Heart left ventricle (tissue), 16 donors: ENCODE results near the gene KRTAP3-3. TPM values are rescaled to one million over a fixed set of nuclear protein-coding genes. Genes with fewer than 3 reads are reported as not detected.

ENCODE experiments used
- ATAC-seq, 4 donors: fragments of 200-7000 bp; cut with Tn5 transposase; one replicate each; pipeline ENCODE4 v1.9.1; 2020 to 2022; ENCODE audit warnings: moderate library complexity in 4 of 4, mild to moderate bottlenecking in 3 of 4, moderate number of reproducible peaks in 1 of 4
- DNase-seq, 5 donors: peaks; one replicate each; pipeline ENCODE4 v3.0.0-alpha.2; 2020
- H3K27ac ChIP-seq, 12 donors: fragments of 200-600 bp; sonication (generic) in 4 of 12; one replicate each; pipeline versions ENCODE4 v1.5.0 to v1.8.0; 2016 to 2022; ENCODE audit warnings: mild to moderate bottlenecking in 2 of 12
- H3K27me3 ChIP-seq, 9 donors: fragments of 200-600 bp; sonication (generic) in 2 of 9; one replicate each; pipeline versions ENCODE4 v1.5.1 to v1.8.0; 2016 to 2022; ENCODE audit warnings: mild to moderate bottlenecking in 3 of 9
- H3K36me3 ChIP-seq, 9 donors: fragments of 200-600 bp; sonication (generic) in 2 of 9; one replicate each; pipeline versions ENCODE4 v1.5.0 to v1.8.0; 2018 to 2022; ENCODE audit warnings: mild to moderate bottlenecking in 2 of 9
- H3K4me1 ChIP-seq, 12 donors: fragments of 200-600 bp; sonication (generic) in 4 of 12; one replicate each; pipeline versions ENCODE4 v1.5.0 to v1.8.0; 2016 to 2022; ENCODE audit warnings: mild to moderate bottlenecking in 3 of 12
- H3K4me3 ChIP-seq, 12 donors: fragments of 200-600 bp; sonication (generic) in 4 of 12; one replicate each; pipeline versions ENCODE4 v1.5.0 to v1.8.0; 2017 to 2022; ENCODE audit warnings: mild to moderate bottlenecking in 9 of 12, moderate library complexity in 4 of 12
- H3K9me3 ChIP-seq, 12 donors: fragments of 200-600 bp; sonication (generic) in 4 of 12; one replicate each; pipeline versions ENCODE4 v1.5.0 to v1.8.0; 2016 to 2022; ENCODE audit warnings: mild to moderate bottlenecking in 1 of 12
- POLR2A ChIP-seq, 2 donors: fragments of 450-650 bp; IDR thresholded peaks; one replicate each; pipeline ENCODE4 v1.6.1; 2017; ENCODE audit warnings: antibody characterized with exemption in 2 of 2, mild to moderate bottlenecking in 2 of 2, moderate library complexity in 2 of 2
- WGBS, 4 donors: extraction: QIAGEN DNeasy Blood & Tissue Kit in 2 of 4; methylation state at CpG; one replicate each; pipeline versions ENCODE4 v1.1.5 to v1.1.7; 2013 to 2018; 5-methylcytosine and 5-hydroxymethylcytosine counted together
- intact Hi-C, 10 donors: fragments of 100-400 bp; cut with DNase I; formaldehyde crosslinking; loops; one replicate each; pipeline versions ENCODE4 v1.11.1 to v1.14.2; 2022
- polyA plus RNA-seq, 2 donors: library from polyadenylated mRNA; stranded (reverse); fragments of 200-250 nt; gene quantifications; one replicate each; pipeline ENCODE4 v1.2.3, GENCODE V29; 2013
- total RNA-seq, 9 donors: library from RNA; depleted of rRNA in 2 of 9; stranded (reverse); fragments of >200 nt in 2 of 9; fragmentation: NEBNext Ultra II Directional in 3 of 9; extraction: Animal tissue kit (Norgen Biotek cat#: 25700) in 3 of 9; gene quantifications; one replicate each; pipeline versions ENCODE4 v1.1.0 to v1.2.4, GENCODE V29; 2016 to 2023
- TF ChIP-seq, protein P1 (sequence below), 12 donors: fragments of 200-600 bp; sonication (generic) in 4 of 12; IDR thresholded peaks; one replicate each; pipeline versions ENCODE4 v1.5.0 to v1.8.0; 2018 to 2022; ENCODE audit warnings: antibody characterized with exemption in 12 of 12, mild to moderate bottlenecking in 5 of 12
- donor health status: ischemic (EF 13 %, LVEDD 7.1; RV severe dilation, severe dysfunction).
- donor health status: healthy with polysubstance abuse.
- donor health status: DM: no; HTN: yes; CAD: no.
- donor health status: DM: no; HTN: no; CAD: no.
- donor health status: ischemic (EF 25% LVEDD 6.9; RV normal size, moderate dysfunction).
- donor health status: ischemic (EF 25% LVEDD 5.7; RV mildly dilated, moderate dysfunction).
- donor health status: healthy.
- donor health status: DM: yes; HTN: yes; CAD: no.
- donor health status: ischemic (EF 35%, LVEDD 5.7; RV mildly dilated, moderate dysfunction).
- donor health status: nonischemic (EF 11% LVEDD 7.7; RV severe dilation, severe dysfunction).
- donor health status: DM: yes; HTN: yes; CAD: no.
- donor health status: PGD.
- donor health status: ischemic (EF 29% LVEDD 5.4; RV normal size, mild dysfunction).
- donor health status: nonischemic (EF 23%, LVEDD 6.1; RV moderate dilation, normal function).

Gene KRTAP3-3
- total and polyA plus RNA-seq, 11 donors = not detected

GRCh38 chr17:40960144-40960543, 33.8 kb downstream of the KRTAP3-3 start:
- intact Hi-C loops = loop anchor here in 1 of 10 donors (5.0 kb wide), 1 partner anchor 52 kb away; no protein-coding TSS in a partner anchor
- Histone ChIP-seq H3K9me3 (no peaks in the 10 kb centered on the region), H3K4me1 (no peaks in the 10 kb centered on the region), H3K36me3 (no peaks in the 10 kb centered on the region), H3K4me3 (peak overlapping the region in 3 of 12 donors; percentile 11 to 28 (median 14)), H3K27me3 (peaks cover 0 to 13% (median 0%) of the 10 kb centered on the region in 9 donors), H3K27ac (no peak overlapping the region)
- no peak for DNase-seq
- WGBS, 4 donors = 25 to 46% (median 40%) methylated on average over 10 of the region's 10 CpGs
- TF ChIP-seq POLR2A (IDR thresholded peaks at IDR 0.05) = no peak
- TF ChIP-seq, protein P1, sequence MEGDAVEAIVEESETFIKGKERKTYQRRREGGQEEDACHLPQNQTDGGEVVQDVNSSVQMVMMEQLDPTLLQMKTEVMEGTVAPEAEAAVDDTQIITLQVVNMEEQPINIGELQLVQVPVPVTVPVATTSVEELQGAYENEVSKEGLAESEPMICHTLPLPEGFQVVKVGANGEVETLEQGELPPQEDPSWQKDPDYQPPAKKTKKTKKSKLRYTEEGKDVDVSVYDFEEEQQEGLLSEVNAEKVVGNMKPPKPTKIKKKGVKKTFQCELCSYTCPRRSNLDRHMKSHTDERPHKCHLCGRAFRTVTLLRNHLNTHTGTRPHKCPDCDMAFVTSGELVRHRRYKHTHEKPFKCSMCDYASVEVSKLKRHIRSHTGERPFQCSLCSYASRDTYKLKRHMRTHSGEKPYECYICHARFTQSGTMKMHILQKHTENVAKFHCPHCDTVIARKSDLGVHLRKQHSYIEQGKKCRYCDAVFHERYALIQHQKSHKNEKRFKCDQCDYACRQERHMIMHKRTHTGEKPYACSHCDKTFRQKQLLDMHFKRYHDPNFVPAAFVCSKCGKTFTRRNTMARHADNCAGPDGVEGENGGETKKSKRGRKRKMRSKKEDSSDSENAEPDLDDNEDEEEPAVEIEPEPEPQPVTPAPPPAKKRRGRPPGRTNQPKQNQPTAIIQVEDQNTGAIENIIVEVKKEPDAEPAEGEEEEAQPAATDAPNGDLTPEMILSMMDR (IDR thresholded peaks at IDR 0.05) = no peak
- ATAC-seq = no peak

DNA sequence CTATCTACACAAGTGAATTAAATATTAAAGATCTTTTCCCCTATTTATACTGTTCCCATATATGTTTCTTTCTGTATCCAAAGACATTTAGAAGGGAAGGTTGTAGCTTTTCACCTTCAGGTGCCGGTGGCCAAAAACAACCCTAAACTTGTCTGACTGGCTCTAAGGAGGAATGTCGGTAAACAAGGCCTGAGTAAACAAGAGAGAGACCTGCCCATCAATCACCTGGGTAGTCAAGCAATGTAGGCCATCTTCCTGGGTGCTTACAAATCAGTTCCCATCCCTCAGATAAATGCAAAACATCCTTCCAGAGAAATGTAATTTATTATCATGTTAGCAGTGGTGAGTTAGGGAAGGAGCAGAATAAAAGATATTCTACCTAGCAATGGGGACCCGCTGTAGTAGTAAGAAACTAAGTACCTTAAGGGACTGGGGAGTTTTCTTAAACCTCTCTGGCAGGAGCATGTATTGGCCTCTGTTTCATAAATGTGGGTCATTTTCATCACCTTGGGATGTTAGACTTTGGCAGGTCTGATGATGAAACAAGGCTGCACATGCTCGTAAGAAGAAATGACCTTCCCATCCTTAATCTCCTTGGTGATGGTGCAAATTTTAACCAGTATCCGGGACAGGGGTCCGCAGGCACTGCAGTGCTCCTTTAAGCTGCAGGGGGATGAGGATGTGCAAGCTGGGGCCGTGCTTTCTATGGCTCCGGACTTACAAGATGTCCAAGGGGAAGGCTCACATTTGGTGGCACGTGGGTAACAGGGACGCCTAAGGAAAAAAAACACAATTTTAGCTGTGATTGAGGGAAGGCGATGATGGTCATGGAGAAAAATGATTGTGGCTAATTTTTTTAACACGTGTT, 35.6 kb downstream of the KRTAP3-3 start:
- DNase-seq (no peak), ATAC-seq (no peak)
- intact Hi-C loops = no loop called here
- no peaks in the 10 kb centered on the region for H3K4me1 ChIP-seq
- H3K27me3 ChIP-seq = peaks cover 0 to 18% (median 0%) of the 10 kb centered on the region in 9 donors
- 74 to 80% (median 78%) methylated on average over 12 of the region's 12 CpGs for WGBS, 4 donors
- H3K36me3 ChIP-seq = no peaks in the 10 kb centered on the region
- no peak overlapping the region for H3K27ac ChIP-seq
- H3K4me3 ChIP-seq = no peak overlapping the region
- H3K9me3 ChIP-seq = no peaks in the 10 kb centered on the region
- TF ChIP-seq POLR2A (IDR thresholded peaks at IDR 0.05) = no peak
- TF ChIP-seq, protein P1 (IDR thresholded peaks at IDR 0.05) = no peak

- Histone ChIP-seq H3K27me3 (peaks cover 0 to 18% (median 0%) of the 10 kb centered on the region in 9 donors), H3K27ac (no peak overlapping the region), H3K36me3 (no peaks in the 10 kb centered on the region), H3K4me1 (no peaks in the 10 kb centered on the region), H3K9me3 (no peaks in the 10 kb centered on the region), H3K4me3 (no peak overlapping the region)
- WGBS, 4 donors = 75 to 80% (median 79%) methylated on average over 8 of the region's 8 CpGs
- ATAC-seq = no peak
- no peak for TF ChIP-seq POLR2A (IDR thresholded peaks at IDR 0.05)
- TF ChIP-seq, protein P1 (IDR thresholded peaks at IDR 0.05) = no peak
- intact Hi-C loops = no loop called here
- DNase-seq = no peak
Measured at GRCh38 chr17:40956401-40957254, 37.3 kb downstream of the KRTAP3-3 start.

- no peak for ATAC-seq
- WGBS, 4 donors = 79 to 86% (median 83%) methylated on average over 2 of the region's 2 CpGs
- no peaks in the 10 kb centered on the region for H3K9me3 ChIP-seq
- DNase-seq = no peak
- H3K27me3 ChIP-seq = peaks cover 0 to 31% (median 9%) of the 10 kb centered on the region in 9 donors
- intact Hi-C loops = no loop called here
- H3K36me3 ChIP-seq = no peaks in the 10 kb centered on the region
- H3K4me1 ChIP-seq = no peaks in the 10 kb centered on the region
- TF ChIP-seq, protein P1 (IDR thresholded peaks at IDR 0.05) = no peak
- TF ChIP-seq POLR2A (IDR thresholded peaks at IDR 0.05) = no peak
- no peak overlapping the region for H3K27ac ChIP-seq
- H3K4me3 ChIP-seq = no peak overlapping the region
Measured at GRCh38 chr17:40953881-40954280, 40.1 kb downstream of the KRTAP3-3 start.
